HepG2 (cell line): ENCODE results near the gene GCN1. TPM values are rescaled to one million over a fixed set of nuclear protein-coding genes. Genes with fewer than 3 reads are reported as not detected.

Experiments used
- DRAP1 ChIP-seq: IDR thresholded peaks from 2 replicates; pipeline ENCODE4 v1.6.1; 2016; ENCODE audit warnings: missing genetic modification reagents, missing compliant biosample characterization
- JUNB ChIP-seq: sonication (generic); formaldehyde crosslinking; IDR thresholded peaks from 2 replicates; pipeline ENCODE4 v1.8.0; 2022; ENCODE audit warnings: missing genetic modification reagents, mild to moderate bottlenecking, borderline replicate concordance
- NFYB ChIP-seq: sonication (generic); formaldehyde crosslinking; IDR thresholded peaks from 2 replicates; pipeline ENCODE4 v1.4.0; 2020; ENCODE audit warnings: missing genetic modification reagents
- RBFOX2 ChIP-seq: fragments of 200-400 bp; formaldehyde crosslinking; IDR thresholded peaks from 2 replicates; pipeline ENCODE4 v1.6.1; 2017; ENCODE audit warnings: low read depth, mild to moderate bottlenecking, low read length
- TBP ChIP-seq: sonication (generic); formaldehyde crosslinking; IDR thresholded peaks from 2 replicates; pipeline ENCODE4 v1.5.0; 2020; ENCODE audit warnings: missing genetic modification reagents
- TOE1 ChIP-seq: sonication (generic); formaldehyde crosslinking; IDR thresholded peaks from 2 replicates; pipeline ENCODE4 v1.4.0; 2020; ENCODE audit warnings: mild to moderate bottlenecking, missing genetic modification reagents
- ZBTB2 ChIP-seq: sonication (generic); formaldehyde crosslinking; IDR thresholded peaks from 2 replicates; pipeline ENCODE4 v1.8.0; 2022; ENCODE audit warnings: low read depth, missing genetic modification reagents
- ZNF10 ChIP-seq: sonication (generic); formaldehyde crosslinking; IDR thresholded peaks from 2 replicates; pipeline ENCODE4 v1.4.0; 2020; ENCODE audit warnings: mild to moderate bottlenecking, low read depth, missing genetic modification reagents, borderline replicate concordance
- ZNF282 ChIP-seq: fragments of 450-650 bp; IDR thresholded peaks from 2 replicates; pipeline ENCODE4 v1.6.1; 2018; ENCODE audit not compliant: partially characterized antibody
- ZNF292 ChIP-seq: sonication (generic); formaldehyde crosslinking; IDR thresholded peaks from 2 replicates; pipeline ENCODE4 v1.8.1; 2022; ENCODE audit warnings: mild to moderate bottlenecking, low read depth, missing genetic modification reagents, borderline replicate concordance
- ZNF460 ChIP-seq: sonication (generic); formaldehyde crosslinking; IDR thresholded peaks from 2 replicates; pipeline ENCODE4 v1.5.1; 2020; ENCODE audit warnings: missing genetic modification reagents, mild to moderate bottlenecking, borderline replicate concordance
- ZNF556 ChIP-seq: sonication (generic); formaldehyde crosslinking; IDR thresholded peaks from 2 replicates; pipeline ENCODE4 v1.4.0; 2020; ENCODE audit warnings: mild to moderate bottlenecking, missing genetic modification reagents, borderline replicate concordance
- ZNF557 ChIP-seq: sonication (generic); formaldehyde crosslinking; IDR thresholded peaks from 2 replicates; pipeline ENCODE4 v1.4.0; 2020; ENCODE audit warnings: missing genetic modification reagents
- ZNF562 ChIP-seq: sonication (generic); formaldehyde crosslinking; IDR thresholded peaks from 2 replicates; pipeline ENCODE4 v1.8.0; 2022; ENCODE audit warnings: missing genetic modification reagents, borderline replicate concordance
- polyA plus RNA-seq, 8 experiments: library from polyadenylated mRNA; depleted of rRNA in 3 of 8; stranded (reverse) in 7 of 8; unstranded in 1 of 8; fragments of >200 nt; fragmentation: Illumina TruSeq in 4 of 8; extraction: Trizol in 4 of 8; gene quantifications; 2 replicates each; pipeline versions ENCODE4 v1.2.1 to v1.2.3, GENCODE V29; 2011 to 2016; ENCODE audit warnings: low read depth in 4 of 8, missing spikeins in 1 of 8, mixed read lengths in 1 of 8; ENCODE audit not compliant: insufficient read depth in 1 of 8
- total RNA-seq, 5 experiments: library from RNA; depleted of rRNA; stranded (reverse); fragments of >200 nt; fragmentation: Illumina TruSeq; extraction: Trizol; gene quantifications; 2 replicates each; pipeline ENCODE4 v1.2.3, GENCODE V29; 2016; ENCODE audit warnings: low read depth in 1 of 5
- TF ChIP-seq, protein P1 (sequence below), 2 experiments: sonication (generic) in 1 of 2; formaldehyde crosslinking in 1 of 2; IDR thresholded peaks; 2 replicates each; pipeline versions ENCODE4 v1.4.0 to v1.6.1; 2016 to 2020; ENCODE audit warnings: borderline replicate concordance in 1 of 2, low read depth in 1 of 2, mild to moderate bottlenecking in 1 of 2, missing genetic modification reagents in 1 of 2
- TF ChIP-seq, protein P2 (sequence below): IDR thresholded peaks from 2 replicates; pipeline ENCODE4 v1.6.1; 2016; ENCODE audit warnings: mild to moderate bottlenecking
- TF ChIP-seq, protein P3 (sequence below): sonication (generic); formaldehyde crosslinking; IDR thresholded peaks from 2 replicates; pipeline ENCODE4 v1.4.0; 2020; ENCODE audit warnings: mild to moderate bottlenecking, low read depth, missing genetic modification reagents
- TF ChIP-seq, protein P4 (sequence below): sonication (generic); formaldehyde crosslinking; IDR thresholded peaks from 2 replicates; pipeline ENCODE4 v1.8.0; 2022; ENCODE audit warnings: missing genetic modification reagents, mild to moderate bottlenecking, borderline replicate concordance
- TF ChIP-seq, protein P5 (sequence below): IDR thresholded peaks from 2 replicates; pipeline ENCODE4 v1.6.1; 2016; ENCODE audit warnings: missing biosample characterization, missing genetic modification reagents, low read depth

GCN1 gene
- total and polyA plus RNA-seq, 2 of the 13 experiments (the other 11 are each of a cell fraction or from before 2014, with no cell fraction given), result 58.2 to 83.0 TPM

GRCh38 chr12:120228041-120228290, 33.5 kb upstream of the GCN1 start (continued):
- TF ChIP-seq, protein P1, sequence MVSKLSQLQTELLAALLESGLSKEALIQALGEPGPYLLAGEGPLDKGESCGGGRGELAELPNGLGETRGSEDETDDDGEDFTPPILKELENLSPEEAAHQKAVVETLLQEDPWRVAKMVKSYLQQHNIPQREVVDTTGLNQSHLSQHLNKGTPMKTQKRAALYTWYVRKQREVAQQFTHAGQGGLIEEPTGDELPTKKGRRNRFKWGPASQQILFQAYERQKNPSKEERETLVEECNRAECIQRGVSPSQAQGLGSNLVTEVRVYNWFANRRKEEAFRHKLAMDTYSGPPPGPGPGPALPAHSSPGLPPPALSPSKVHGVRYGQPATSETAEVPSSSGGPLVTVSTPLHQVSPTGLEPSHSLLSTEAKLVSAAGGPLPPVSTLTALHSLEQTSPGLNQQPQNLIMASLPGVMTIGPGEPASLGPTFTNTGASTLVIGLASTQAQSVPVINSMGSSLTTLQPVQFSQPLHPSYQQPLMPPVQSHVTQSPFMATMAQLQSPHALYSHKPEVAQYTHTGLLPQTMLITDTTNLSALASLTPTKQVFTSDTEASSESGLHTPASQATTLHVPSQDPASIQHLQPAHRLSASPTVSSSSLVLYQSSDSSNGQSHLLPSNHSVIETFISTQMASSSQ (IDR thresholded peaks at IDR 0.05; ENCODE audit: low read depth), result peak; percentile 43; the same call in 1 of the 2 replicates
- TF ChIP-seq, protein P1 (CRISPR knock-in tag; IDR thresholded peaks at IDR 0.05; ENCODE audit: borderline replicate concordance), result no peak
- TF ChIP-seq JUNB (CRISPR knock-in tag) (no peak), ZNF460 (no peak), TOE1 (CRISPR knock-in tag) (no peak), ZNF10 (no peak), ZNF292 (no peak), NFYB (CRISPR knock-in tag) (no peak), TBP (no peak), ZBTB2 (CRISPR knock-in tag) (no peak), DRAP1 (CRISPR knock-in tag) (no peak), ZNF282 (no peak), ZNF557 (no peak), ZNF562 (CRISPR knock-in tag) (no peak), RBFOX2 (peak; percentile 41; the same call in 1 of the 2 replicates), ZNF556 (CRISPR knock-in tag) (no peak)
- TF ChIP-seq, protein P2, sequence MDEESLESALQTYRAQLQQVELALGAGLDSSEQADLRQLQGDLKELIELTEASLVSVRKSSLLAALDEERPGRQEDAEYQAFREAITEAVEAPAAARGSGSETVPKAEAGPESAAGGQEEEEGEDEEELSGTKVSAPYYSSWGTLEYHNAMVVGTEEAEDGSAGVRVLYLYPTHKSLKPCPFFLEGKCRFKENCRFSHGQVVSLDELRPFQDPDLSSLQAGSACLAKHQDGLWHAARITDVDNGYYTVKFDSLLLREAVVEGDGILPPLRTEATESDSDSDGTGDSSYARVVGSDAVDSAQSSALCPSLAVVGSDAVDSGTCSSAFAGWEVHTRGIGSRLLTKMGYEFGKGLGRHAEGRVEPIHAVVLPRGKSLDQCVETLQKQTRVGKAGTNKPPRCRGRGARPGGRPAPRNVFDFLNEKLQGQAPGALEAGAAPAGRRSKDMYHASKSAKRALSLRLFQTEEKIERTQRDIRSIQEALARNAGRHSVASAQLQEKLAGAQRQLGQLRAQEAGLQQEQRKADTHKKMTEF (CRISPR knock-in tag), result no peak
- TF ChIP-seq, protein P3, sequence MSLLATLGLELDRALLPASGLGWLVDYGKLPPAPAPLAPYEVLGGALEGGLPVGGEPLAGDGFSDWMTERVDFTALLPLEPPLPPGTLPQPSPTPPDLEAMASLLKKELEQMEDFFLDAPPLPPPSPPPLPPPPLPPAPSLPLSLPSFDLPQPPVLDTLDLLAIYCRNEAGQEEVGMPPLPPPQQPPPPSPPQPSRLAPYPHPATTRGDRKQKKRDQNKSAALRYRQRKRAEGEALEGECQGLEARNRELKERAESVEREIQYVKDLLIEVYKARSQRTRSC (CRISPR knock-in tag), result no peak
- TF ChIP-seq, protein P4, sequence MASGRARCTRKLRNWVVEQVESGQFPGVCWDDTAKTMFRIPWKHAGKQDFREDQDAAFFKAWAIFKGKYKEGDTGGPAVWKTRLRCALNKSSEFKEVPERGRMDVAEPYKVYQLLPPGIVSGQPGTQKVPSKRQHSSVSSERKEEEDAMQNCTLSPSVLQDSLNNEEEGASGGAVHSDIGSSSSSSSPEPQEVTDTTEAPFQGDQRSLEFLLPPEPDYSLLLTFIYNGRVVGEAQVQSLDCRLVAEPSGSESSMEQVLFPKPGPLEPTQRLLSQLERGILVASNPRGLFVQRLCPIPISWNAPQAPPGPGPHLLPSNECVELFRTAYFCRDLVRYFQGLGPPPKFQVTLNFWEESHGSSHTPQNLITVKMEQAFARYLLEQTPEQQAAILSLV (CRISPR knock-in tag), result 0 out of 2 replicates have a peak, but pooled peaks have one; percentile 13
- TF ChIP-seq, protein P5, sequence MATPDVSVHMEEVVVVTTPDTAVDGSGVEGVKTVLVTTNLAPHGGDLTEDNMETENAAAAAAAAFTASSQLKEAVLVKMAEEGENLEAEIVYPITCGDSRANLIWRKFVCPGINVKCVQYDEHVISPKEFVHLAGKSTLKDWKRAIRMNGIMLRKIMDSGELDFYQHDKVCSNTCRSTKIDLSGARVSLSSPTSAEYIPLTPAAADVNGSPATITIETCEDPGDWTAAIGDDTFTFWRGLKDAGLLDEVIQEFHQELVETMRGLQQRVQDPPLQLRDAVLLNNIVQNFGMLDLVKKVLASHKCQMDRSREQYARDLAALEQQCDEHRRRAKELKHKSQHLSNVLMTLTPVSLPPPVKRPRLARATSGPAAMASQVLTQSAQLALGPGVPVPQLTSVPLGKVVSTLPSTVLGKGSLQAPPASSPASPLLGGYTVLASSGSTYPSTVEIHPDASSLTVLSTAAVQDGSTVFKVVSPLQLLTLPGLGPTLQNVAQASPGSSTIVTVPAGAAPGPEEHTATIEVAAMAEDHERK (CRISPR knock-in tag), result no peak
